CD14-positive monocyte (primary cell): ENCODE results near the gene TBC1D20. TPM values are rescaled to one million over a fixed set of nuclear protein-coding genes. Genes with fewer than 3 reads are reported as not detected.

Experiments
- DNase-seq, 3 donors: peaks; one replicate each; pipeline ENCODE4 v3.0.0-alpha.2; 2011 to 2022
- H2AFZ ChIP-seq: 2 replicates; pipeline ENCODE4 v1.6.0; 2012; ENCODE audit warnings: mild to moderate bottlenecking, low read depth, low read length, inconsistent platforms; ENCODE audit not compliant: insufficient read depth, poor library complexity, severe bottlenecking
- H3K27ac ChIP-seq, 2 donors: 1 replicate in 1 of 2; 2 replicates in 1 of 2; pipeline ENCODE4 v1.5.1; 2012 to 2013; ENCODE audit warnings: low read length in 2 of 2, control low read depth in 1 of 2, inconsistent platforms in 1 of 2, low read depth in 1 of 2, mild to moderate bottlenecking in 1 of 2
- H3K27me3 ChIP-seq, 2 donors: one replicate each; pipeline versions ENCODE4 v1.6.0 to v1.6.1; 2011 to 2013; ENCODE audit warnings: low read length in 2 of 2; ENCODE audit not compliant: control insufficient read depth in 2 of 2, insufficient read depth in 2 of 2
- H3K36me3 ChIP-seq, 2 donors: replicated peaks in 1 of 2; 1 replicate in 1 of 2; 2 replicates in 1 of 2; pipeline versions ENCODE4 v1.5.1 to v1.6.1; 2012 to 2013; ENCODE audit warnings: low read length in 2 of 2, control low read depth in 1 of 2, inconsistent platforms in 1 of 2, mild to moderate bottlenecking in 1 of 2; ENCODE audit not compliant: insufficient read depth in 2 of 2, control insufficient read depth in 1 of 2
- H3K4me1 ChIP-seq, 2 donors: 1 replicate in 1 of 2; 2 replicates in 1 of 2; pipeline versions ENCODE4 v1.5.1 to v1.6.1; 2012 to 2013; ENCODE audit warnings: low read length in 2 of 2, control low read depth in 1 of 2, inconsistent platforms in 1 of 2, mild to moderate bottlenecking in 1 of 2, moderate library complexity in 1 of 2; ENCODE audit not compliant: insufficient read depth in 2 of 2, control insufficient read depth in 1 of 2
- H3K4me2 ChIP-seq: replicated peaks from 2 replicates; pipeline ENCODE3; 2012; ENCODE audit warnings: low read length, moderate library complexity, mild to moderate bottlenecking; ENCODE audit not compliant: poor library complexity, severe bottlenecking; ENCODE audit errors: extremely low read depth
- H3K4me3 ChIP-seq, 3 experiments: fragments of 200-600 bp in 1 of 3; sonication (generic) in 1 of 3; replicated peaks in 1 of 3; 1 replicate in 2 of 3; 2 replicates in 1 of 3; pipeline ENCODE4 v1.5.1; 2011 to 2013; ENCODE audit warnings: low read length in 3 of 3, mild to moderate bottlenecking in 3 of 3, control low read depth in 2 of 3, low read depth in 2 of 3, inconsistent platforms in 1 of 3, moderate library complexity in 1 of 3
- H3K79me2 ChIP-seq: 2 replicates; pipeline ENCODE4 v1.6.0; 2012; ENCODE audit warnings: mild to moderate bottlenecking, control low read depth, inconsistent platforms, low read length, moderate library complexity; ENCODE audit not compliant: insufficient read depth
- H3K9ac ChIP-seq: 2 replicates; pipeline ENCODE4 v1.6.0; 2017; ENCODE audit warnings: low read length, mild to moderate bottlenecking; ENCODE audit not compliant: insufficient read depth, poor library complexity, severe bottlenecking
- H3K9me3 ChIP-seq, 2 donors: replicated peaks in 1 of 2; 1 replicate in 1 of 2; 2 replicates in 1 of 2; pipeline versions ENCODE4 v1.5.1 to v1.6.1; 2012 to 2013; ENCODE audit warnings: low read length in 2 of 2, control low read depth in 1 of 2; ENCODE audit not compliant: control insufficient read depth in 1 of 2, insufficient read depth in 1 of 2
- H4K20me1 ChIP-seq: 2 replicates; pipeline ENCODE4 v1.6.0; 2012; ENCODE audit warnings: mild to moderate bottlenecking, low read length, control low read depth, moderate library complexity; ENCODE audit not compliant: insufficient read depth
- H3K27ac Mint-ChIP-seq, 7 donors: one replicate each; pipeline ENCODE4 v1.8.0; 2020; ENCODE audit warnings: mild to moderate bottlenecking in 7 of 7, mixed read lengths in 7 of 7, moderate library complexity in 6 of 7, inconsistent platforms in 2 of 7
- H3K27me3 Mint-ChIP-seq, 3 donors: one replicate each; pipeline ENCODE4 v1.8.0; 2021 to 2022; ENCODE audit warnings: low read depth in 3 of 3, mild to moderate bottlenecking in 3 of 3, mixed read lengths in 3 of 3, moderate library complexity in 3 of 3, inconsistent platforms in 1 of 3
- H3K36me3 Mint-ChIP-seq, 2 donors: one replicate each; pipeline ENCODE4 v1.8.0; 2020; ENCODE audit warnings: mixed read lengths in 2 of 2, inconsistent platforms in 1 of 2, mild to moderate bottlenecking in 1 of 2
- H3K4me1 Mint-ChIP-seq: one replicate; pipeline ENCODE4 v1.8.0; 2020; ENCODE audit warnings: mild to moderate bottlenecking, mixed read lengths
- H3K4me3 Mint-ChIP-seq, 2 donors: one replicate each; pipeline ENCODE4 v1.8.0; 2020; ENCODE audit warnings: mild to moderate bottlenecking in 2 of 2, mixed read lengths in 2 of 2, moderate library complexity in 1 of 2
- H3K9me3 Mint-ChIP-seq, 7 donors: one replicate each; pipeline ENCODE4 v1.8.0; 2020 to 2022; ENCODE audit warnings: mixed read lengths in 7 of 7, mild to moderate bottlenecking in 6 of 7, moderate library complexity in 6 of 7, inconsistent platforms in 2 of 7
- CTCF ChIP-seq: fragments of 200-600 bp; IDR thresholded peaks from one replicate; pipeline ENCODE4 v1.8.0; 2022; ENCODE audit warnings: antibody characterized with exemption, mild to moderate bottlenecking
- WGBS: methylation state at CpG from one replicate; pipeline ENCODE4 v1.1.5; 2013; ENCODE audit warnings: missing lambda C conversion rate; ENCODE audit not compliant: insufficient coverage; 5-methylcytosine and 5-hydroxymethylcytosine counted together
- intact Hi-C, 2 donors: fragments of 100-400 bp; cut with micrococcal nuclease; formaldehyde crosslinking; loops; one replicate each; pipeline versions ENCODE4 v1.15.0 to v1.15.1; 2023
- polyA plus RNA-seq, 3 donors: library from polyadenylated mRNA; depleted of rRNA in 1 of 3; unstranded in 2 of 3; stranded (reverse) in 1 of 3; fragments of 300-500 nt in 2 of 3; fragments of >200 nt in 1 of 3; fragmentation: Illumina TruSeq in 2 of 3; gene quantifications; 1 replicate in 2 of 3; 2 replicates in 1 of 3; pipeline ENCODE4 v1.2.3, GENCODE V29; 2012 to 2021

The TBC1D20 gene
- polyA plus RNA-seq, 3 donors, result 10.5 to 24.7 (median 11.3) TPM

- H3K4me3 ChIP-seq, result peak overlapping the region; percentile 79 to 94 (median 90)
- H3K9me3 ChIP-seq, result no peaks in the 10 kb centered on the region
- H3K36me3 Mint-ChIP-seq, result no peaks in the 10 kb centered on the region
- H3K9ac ChIP-seq, result peak overlapping the region; percentile 83
- peaks cover 0 to 5% (median 0%) of the 10 kb centered on the region in 3 donors for H3K27me3 Mint-ChIP-seq
- H3K79me2 ChIP-seq, result peaks cover 55% of the 10 kb centered on the region
- H3K27me3 ChIP-seq, result no peaks in the 10 kb centered on the region
- peaks cover 22 to 27% of the 10 kb centered on the region in 2 donors for H3K4me1 ChIP-seq
- TF ChIP-seq CTCF, result no peak
- H4K20me1 ChIP-seq, result peaks cover 50% of the 10 kb centered on the region
- H3K27ac ChIP-seq, result peak overlapping the region; percentile 55 to 76
- H3K4me2 ChIP-seq, result peak overlapping the region; percentile 86
- peaks cover 32% of the 10 kb centered on the region for H3K4me1 Mint-ChIP-seq
- H3K36me3 ChIP-seq, result no peaks in the 10 kb centered on the region
- intact Hi-C loops, result loop anchor here (5.0 kb wide), 1 partner anchor 54 kb away; the partner anchor contains the start of gene RBCK1 (in 2 of the 2)
- whole genome bisulfite sequencing, result 10% methylated on average over 55 of the region's 60 CpGs
- H3K9me3 Mint-ChIP-seq, result peaks cover 0 to under 1% (median 0%) of the 10 kb centered on the region in 7 donors
- DNase-seq, result peak in 2 of 3 donors; percentile 18 to 26
- peak overlapping the region; percentile 88 for H2AFZ ChIP-seq
- H3K27ac Mint-ChIP-seq, result peak overlapping the region; percentile 78 to 91 (median 86)
- peak overlapping the region; percentile 93 to 98 for H3K4me3 Mint-ChIP-seq
Measured at GRCh38 chr20:461254-462198, 807 bp downstream of the TBC1D20 start.

- no peaks in the 10 kb centered on the region for H3K9me3 Mint-ChIP-seq
- Histone ChIP-seq H3K9me3 (no peaks in the 10 kb centered on the region), H2AFZ (no peak overlapping the region), H3K36me3 (no peaks in the 10 kb centered on the region), H3K27ac (no peak overlapping the region), H3K4me2 (peak overlapping the region; percentile 86), H3K27me3 (no peaks in the 10 kb centered on the region), H4K20me1 (peaks cover 57% of the 10 kb centered on the region), H3K9ac (no peak overlapping the region), H3K4me1 (peaks cover 22 to 27% of the 10 kb centered on the region in 2 donors), H3K79me2 (peaks cover 62% of the 10 kb centered on the region), H3K4me3 (peak overlapping the region in 1 of 3 experiments; percentile 90)
- H3K27ac Mint-ChIP-seq, result no peak overlapping the region
- intact Hi-C loops, result loop anchor here (5.0 kb wide), 1 partner anchor 53 kb away; the partner anchor contains the start of gene RBCK1 (in 2 of the 2)
- H3K27me3 Mint-ChIP-seq, result peaks cover 0 to 5% (median 0%) of the 10 kb centered on the region in 3 donors
- no peak for TF ChIP-seq CTCF
- H3K36me3 Mint-ChIP-seq, result no peaks in the 10 kb centered on the region
- DNase-seq, result peak in 1 of 3 donors; percentile 18
- WGBS, result no CpG with 5 or more reads among the region's 2 CpGs
- H3K4me3 Mint-ChIP-seq, result no peak overlapping the region
- H3K4me1 Mint-ChIP-seq, result peaks cover 32% of the 10 kb centered on the region
Measured at GRCh38 chr20:460707-461106, 1.6 kb downstream of the TBC1D20 start.
